Transverse colon (tissue), 4 donors: ENCODE measurements around the gene GOLIM4. TPM values are rescaled to one million over a fixed set of nuclear protein-coding genes. Genes with fewer than 3 reads are reported as not detected.
"Not testable (repeated sequence)": the region's sequence is repeated elsewhere in the genome, so short reads cannot be mapped to it uniquely, and the experiment has no call there.

Experiments
- DNase-seq: peaks from one replicate; pipeline ENCODE4 v3.0.0-alpha.2; 2019
- H3K27ac ChIP-seq, 4 donors: fragments of 200-600 bp; sonication (generic); 2 replicates each; pipeline ENCODE4 v1.5.1; 2016 to 2018; ENCODE audit warnings: inconsistent platforms in 4 of 4
- H3K27me3 ChIP-seq: fragments of 200-600 bp; sonication (generic); 2 replicates; pipeline ENCODE4 v1.5.1; 2017; ENCODE audit warnings: inconsistent platforms
- H3K36me3 ChIP-seq, 4 donors: fragments of 200-600 bp; sonication (generic); 2 replicates each; pipeline ENCODE4 v1.5.1; 2017 to 2019; ENCODE audit warnings: inconsistent platforms in 4 of 4
- H3K4me1 ChIP-seq, 4 donors: fragments of 200-600 bp; sonication (generic); 2 replicates each; pipeline ENCODE4 v1.5.1; 2017 to 2020; ENCODE audit warnings: inconsistent platforms in 4 of 4
- H3K4me3 ChIP-seq, 4 donors: fragments of 200-600 bp; sonication (generic); 1 replicate in 1 of 4; 2 replicates in 3 of 4; pipeline versions ENCODE4 v1.5.1 to v1.6.1; 2017 to 2019; ENCODE audit warnings: inconsistent platforms in 4 of 4
- H3K9me3 ChIP-seq, 2 donors: fragments of 200-600 bp; sonication (generic); 2 replicates each; pipeline ENCODE4 v1.5.1; 2017 to 2019; ENCODE audit warnings: inconsistent platforms in 2 of 2
- EP300 ChIP-seq: sonication (generic); formaldehyde crosslinking; IDR thresholded peaks from one replicate; pipeline ENCODE4 v1.6.1; 2017; ENCODE audit warnings: antibody characterized with exemption, low read depth
- POLR2A ChIP-seq: fragments of 450-650 bp; IDR thresholded peaks from one replicate; pipeline ENCODE4 v1.6.1; 2016; ENCODE audit warnings: antibody characterized with exemption, mild to moderate bottlenecking, moderate library complexity
- POLR2AphosphoS5 ChIP-seq, 3 donors: sonication (generic); formaldehyde crosslinking; IDR thresholded peaks; one replicate each; pipeline ENCODE4 v1.6.1; 2016; ENCODE audit warnings: antibody characterized with exemption in 3 of 3
- WGBS, 2 donors: methylation state at CpG; one replicate each; pipeline ENCODE4 v1.1.5; 2018; ENCODE audit warnings: low coverage in 1 of 2; 5-methylcytosine and 5-hydroxymethylcytosine counted together
- in situ Hi-C, 4 donors: fragments of 200-750 bp; cut with MboI; loops; one replicate each; pipeline versions ENCODE4 v1.15.0 to v1.15.1; 2017; ENCODE audit warnings: low sequenced_read_pairs in 3 of 4, low pct_ligation_motif_present in 1 of 4, low pct_unique_long_range_greater_than_20kb in 1 of 4
- intact Hi-C: fragments of 100-400 bp; cut with DNase I; formaldehyde crosslinking; loops from one replicate; pipeline ENCODE4 v1.15.1; 2023; ENCODE audit warnings: low total_unique reads
- total RNA-seq, 4 donors: library from RNA; depleted of rRNA; stranded (reverse); fragments of >200 nt; gene quantifications; one replicate each; pipeline ENCODE4 v1.1.0, GENCODE V29; 2016
- TF ChIP-seq, protein P1 (sequence below), 5 experiments: fragments of 200-600 bp in 3 of 5; fragments of 450-650 bp in 2 of 5; sonication (generic) in 3 of 5; IDR thresholded peaks; 1 replicate in 2 of 5; 2 replicates in 3 of 5; pipeline ENCODE4 v1.5.1; 2016 to 2017; ENCODE audit warnings: antibody characterized with exemption in 5 of 5, inconsistent platforms in 3 of 5, mild to moderate bottlenecking in 2 of 5, moderate library complexity in 1 of 5

The GOLIM4 gene
- total RNA-seq, 4 donors from 2014 or later = 87.2 to 120 (median 101) TPM

DNA sequence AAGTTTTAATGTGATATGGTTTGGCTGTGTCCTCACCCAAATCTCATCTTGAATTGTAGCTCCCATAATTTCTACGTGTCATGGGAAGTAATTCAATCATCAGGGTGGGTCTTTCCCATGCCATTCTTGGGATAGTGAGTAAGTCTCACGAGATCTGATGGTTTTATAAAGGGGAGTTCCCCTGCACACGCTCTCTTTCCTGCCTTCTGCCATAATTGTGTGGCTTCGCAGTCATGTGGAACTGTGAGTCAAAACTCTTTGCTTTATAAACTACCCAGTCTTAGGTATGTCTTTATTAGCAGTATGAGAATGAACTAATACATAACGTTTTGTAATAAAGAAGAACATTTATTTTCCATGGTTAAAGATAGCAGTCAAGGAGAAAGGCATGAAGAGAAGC lies 39.2 kb upstream of the GOLIM4 start:
- DNase-seq = no peak
- intact Hi-C loops = no loop called here
- no peak for TF ChIP-seq EP300
- TF ChIP-seq POLR2A = no peak
- TF ChIP-seq POLR2AphosphoS5 (IDR thresholded peaks at IDR 0.05) = no peak
- TF ChIP-seq, protein P1, sequence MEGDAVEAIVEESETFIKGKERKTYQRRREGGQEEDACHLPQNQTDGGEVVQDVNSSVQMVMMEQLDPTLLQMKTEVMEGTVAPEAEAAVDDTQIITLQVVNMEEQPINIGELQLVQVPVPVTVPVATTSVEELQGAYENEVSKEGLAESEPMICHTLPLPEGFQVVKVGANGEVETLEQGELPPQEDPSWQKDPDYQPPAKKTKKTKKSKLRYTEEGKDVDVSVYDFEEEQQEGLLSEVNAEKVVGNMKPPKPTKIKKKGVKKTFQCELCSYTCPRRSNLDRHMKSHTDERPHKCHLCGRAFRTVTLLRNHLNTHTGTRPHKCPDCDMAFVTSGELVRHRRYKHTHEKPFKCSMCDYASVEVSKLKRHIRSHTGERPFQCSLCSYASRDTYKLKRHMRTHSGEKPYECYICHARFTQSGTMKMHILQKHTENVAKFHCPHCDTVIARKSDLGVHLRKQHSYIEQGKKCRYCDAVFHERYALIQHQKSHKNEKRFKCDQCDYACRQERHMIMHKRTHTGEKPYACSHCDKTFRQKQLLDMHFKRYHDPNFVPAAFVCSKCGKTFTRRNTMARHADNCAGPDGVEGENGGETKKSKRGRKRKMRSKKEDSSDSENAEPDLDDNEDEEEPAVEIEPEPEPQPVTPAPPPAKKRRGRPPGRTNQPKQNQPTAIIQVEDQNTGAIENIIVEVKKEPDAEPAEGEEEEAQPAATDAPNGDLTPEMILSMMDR (IDR thresholded peaks at IDR 0.05) = no peak
- H3K9me3 ChIP-seq = no peaks in the 10 kb centered on the region
- H3K27ac ChIP-seq = no peak overlapping the region
- no peaks in the 10 kb centered on the region for H3K27me3 ChIP-seq
- in situ Hi-C loops = no loop called here
- no peaks in the 10 kb centered on the region for H3K4me1 ChIP-seq
- no peaks in the 10 kb centered on the region for H3K36me3 ChIP-seq
- no peak overlapping the region for H3K4me3 ChIP-seq
- 64 to 79% methylated on average over 4 to 5 of the region's 5 CpGs for WGBS, 2 donors

DNA sequence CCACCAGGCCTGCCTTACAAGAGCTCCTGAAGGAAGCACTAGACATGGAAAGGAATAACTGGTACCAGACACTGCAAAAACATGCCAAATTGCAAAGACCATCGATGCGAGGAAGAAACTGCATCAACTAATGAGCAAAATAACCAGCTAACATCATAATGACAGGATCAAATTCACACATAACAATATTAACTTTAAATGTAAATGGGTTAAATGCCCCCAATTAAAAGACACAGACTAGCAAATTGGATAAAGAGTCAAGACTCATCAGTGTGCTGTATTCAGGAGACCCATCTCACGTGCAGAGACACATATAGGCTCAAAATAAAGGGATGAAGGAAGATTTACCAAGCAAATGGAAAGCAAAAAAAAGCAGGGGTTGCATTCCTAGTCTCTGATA lies 34.5 kb upstream of the GOLIM4 start:
- H3K4me1 ChIP-seq, in situ Hi-C loops, DNase-seq, H3K36me3 ChIP-seq, H3K27me3 ChIP-seq, H3K4me3 ChIP-seq, intact Hi-C loops, H3K9me3 ChIP-seq, H3K27ac ChIP-seq: not testable (repeated sequence)
- WGBS, 2 donors = 80 to 89% methylated on average over 3 of the region's 3 CpGs

DNA sequence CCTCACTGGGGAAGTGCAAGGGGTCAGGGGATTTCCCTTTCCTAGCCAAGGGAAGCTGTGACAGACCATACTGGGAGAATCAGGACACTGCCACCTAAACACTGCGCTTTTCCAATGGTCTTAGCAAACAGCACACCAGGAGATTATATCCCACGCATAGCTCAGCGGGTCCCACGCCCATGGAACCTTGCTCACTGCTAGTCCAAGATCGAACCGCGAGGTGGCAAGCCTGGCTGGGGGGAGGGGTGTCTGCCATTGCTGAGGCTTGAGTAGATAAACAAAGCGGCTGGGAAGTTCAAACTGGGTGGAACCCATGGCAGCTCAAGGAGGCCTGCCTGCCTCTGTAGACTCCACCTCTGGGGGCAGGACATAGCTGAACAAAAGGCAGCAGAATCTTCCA lies 32.7 kb upstream of the GOLIM4 start:
- H3K4me3 ChIP-seq, intact Hi-C loops, H3K27me3 ChIP-seq, in situ Hi-C loops, DNase-seq, H3K27ac ChIP-seq, H3K36me3 ChIP-seq, H3K9me3 ChIP-seq: not testable (repeated sequence)
- WGBS, 2 donors = 96% methylated on average over 8 of the region's 8 CpGs; no CpG with 5 or more reads in 1 of the 2 donors
- H3K4me1 ChIP-seq = peaks cover 0 to 11% (median 4%) of the 10 kb centered on the region in 4 donors

DNA sequence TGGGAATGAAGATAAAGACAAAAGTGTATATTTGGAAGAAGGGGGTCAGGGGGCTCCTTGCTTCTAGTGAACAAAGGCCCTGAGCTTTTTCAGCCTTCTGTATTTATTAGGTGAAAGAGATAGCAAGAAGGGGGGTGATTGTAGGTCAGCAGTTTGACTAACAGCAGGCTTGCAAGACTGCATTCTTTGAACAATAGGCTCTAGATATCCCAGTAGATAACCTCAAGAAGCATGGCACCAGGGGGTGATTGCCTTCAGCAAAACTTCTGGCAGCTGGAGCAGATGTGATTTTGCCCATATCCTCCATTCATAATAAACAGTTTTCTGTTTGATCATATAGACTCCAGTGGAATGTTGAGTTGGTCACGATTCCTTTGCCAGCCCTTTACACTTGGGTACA lies 31.7 kb upstream of the GOLIM4 start:
- 97% methylated on average over 1 of the region's 1 CpG; no CpG with 5 or more reads in 1 of the 2 donors for WGBS, 2 donors
- in situ Hi-C loops = no loop called here
- intact Hi-C loops = no loop called here
- Histone ChIP-seq H3K4me3 (no peak overlapping the region), H3K36me3 (no peaks in the 10 kb centered on the region), H3K27me3 (no peaks in the 10 kb centered on the region), H3K4me1 (peaks cover 0 to 21% (median 4%) of the 10 kb centered on the region in 4 donors), H3K27ac (no peak overlapping the region), H3K9me3 (peaks cover 0 to 3% of the 10 kb centered on the region in 2 donors)
- DNase-seq = no peak
- TF ChIP-seq, protein P1 (IDR thresholded peaks at IDR 0.05) = no peak
- TF ChIP-seq POLR2AphosphoS5 (IDR thresholded peaks at IDR 0.05) = no peak
- TF ChIP-seq POLR2A = no peak
- no peak for TF ChIP-seq EP300

DNA sequence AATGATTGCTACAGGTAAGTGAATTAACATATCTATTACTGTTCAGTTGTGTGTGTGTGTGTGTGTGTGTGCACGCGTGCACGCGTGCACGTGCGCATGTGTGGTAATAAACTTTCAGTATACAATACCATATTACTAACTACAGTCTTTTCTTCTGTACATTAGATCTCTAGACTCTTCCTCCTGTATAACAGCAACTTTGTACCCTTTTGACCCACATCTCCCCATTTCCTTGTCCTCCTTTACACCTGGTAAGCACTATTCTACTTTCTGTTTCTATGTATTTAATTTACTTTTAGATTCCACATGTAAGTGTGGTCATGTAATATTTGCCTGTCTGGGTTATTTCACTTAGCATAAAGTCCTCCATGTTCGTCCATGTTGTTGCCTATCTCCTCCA lies 29.1 kb upstream of the GOLIM4 start:
- no peak for TF ChIP-seq EP300
- TF ChIP-seq POLR2AphosphoS5 (IDR thresholded peaks at IDR 0.05) = no peak
- TF ChIP-seq POLR2A = no peak
- TF ChIP-seq, protein P1 (IDR thresholded peaks at IDR 0.05) = no peak
- intact Hi-C loops = no loop called here
- Histone ChIP-seq H3K27ac (no peak overlapping the region), H3K4me1 (peaks cover 0 to 34% (median 9%) of the 10 kb centered on the region in 4 donors), H3K9me3 (peaks cover 0 to 3% of the 10 kb centered on the region in 2 donors), H3K27me3 (no peaks in the 10 kb centered on the region), H3K36me3 (no peaks in the 10 kb centered on the region), H3K4me3 (no peak overlapping the region)
- in situ Hi-C loops = no loop called here
- no peak for DNase-seq
- 83 to 89% methylated on average over 7 of the region's 7 CpGs for WGBS, 2 donors
